ENCODE data around the gene DVL2.

Gene DVL2

DNA sequence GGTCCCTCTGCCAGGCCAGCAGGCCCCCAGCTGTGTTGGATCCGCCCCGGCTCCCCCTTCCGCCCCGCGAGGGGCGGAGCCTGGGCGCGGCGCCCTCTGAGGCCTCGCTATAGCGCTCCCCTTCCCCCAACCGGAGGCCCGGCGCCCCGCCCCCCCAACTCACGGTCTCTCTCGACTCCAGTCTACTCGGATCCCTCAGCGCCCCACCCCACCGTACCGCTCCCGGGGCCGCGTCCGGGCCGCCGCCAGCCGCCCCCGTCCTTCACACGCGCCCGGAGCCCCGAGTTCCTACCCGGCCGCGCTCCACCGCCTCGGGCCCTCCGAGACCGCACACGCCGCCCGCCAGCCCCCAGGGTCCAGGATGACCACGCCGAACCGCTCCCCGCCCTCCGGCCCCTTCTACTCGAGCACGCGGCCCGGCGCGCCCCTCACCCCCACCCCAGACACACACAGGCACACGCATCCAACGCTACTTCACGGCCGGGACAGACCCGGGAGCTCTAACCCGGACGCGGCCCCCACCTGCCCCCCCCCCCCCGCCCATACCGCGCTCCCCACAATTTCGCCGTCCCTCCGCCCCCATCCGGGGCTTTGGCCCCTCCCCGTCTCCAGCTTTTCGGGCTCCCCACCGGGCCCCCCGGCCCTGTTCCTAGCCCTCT is 3.6 kb upstream of the DVL2 start:
- peak; percentile 84 for DNase-seq (ENCODE audit: low spot score)

DNA sequence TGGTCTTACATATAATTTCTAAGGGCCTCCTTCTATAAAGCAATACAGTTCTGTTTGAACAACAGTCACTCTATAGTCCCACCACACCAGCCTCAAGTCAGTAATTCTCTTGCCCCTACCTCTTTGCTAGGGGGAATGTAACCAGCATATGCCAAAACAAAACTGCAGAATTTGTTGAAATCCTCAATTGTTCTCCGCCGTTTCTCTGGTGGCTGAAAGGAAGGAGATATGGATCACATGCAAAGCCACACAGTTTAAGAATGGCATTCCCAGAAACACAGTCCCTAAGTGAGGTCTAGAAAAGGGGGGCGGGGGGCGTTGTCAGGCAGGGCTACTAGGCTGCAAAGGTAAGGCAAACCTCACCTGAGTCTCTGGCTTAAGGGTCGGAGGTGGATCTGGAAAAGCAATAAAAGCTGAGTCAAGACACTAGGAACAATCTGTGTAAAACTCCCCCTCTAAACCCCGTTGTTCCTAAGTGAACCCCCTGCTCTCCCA is 3.0 kb upstream of the DVL2 start:
- DNase-seq (ENCODE audit: low spot score) = no peak

DNA sequence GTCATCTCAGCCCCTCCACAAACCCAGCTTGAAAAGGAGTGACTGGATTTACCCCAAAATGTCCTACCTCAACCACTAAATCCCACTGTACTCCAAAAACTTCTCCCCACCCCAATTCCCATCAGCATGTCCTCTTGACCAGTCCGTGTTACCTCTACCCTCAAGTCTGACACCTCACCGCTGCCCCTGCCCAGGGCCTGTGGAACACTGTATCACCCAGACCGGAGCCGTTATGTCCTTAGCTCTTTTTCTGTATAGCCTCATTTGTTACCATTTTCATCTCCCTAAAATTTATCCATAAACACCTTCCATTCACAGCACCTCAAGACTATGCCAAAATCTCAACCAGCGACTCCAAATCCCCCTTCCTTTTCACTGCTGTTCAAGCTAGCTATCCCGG is 2.5 kb upstream of the DVL2 start:
- DNase-seq (ENCODE audit: low spot score) = no peak

DNA sequence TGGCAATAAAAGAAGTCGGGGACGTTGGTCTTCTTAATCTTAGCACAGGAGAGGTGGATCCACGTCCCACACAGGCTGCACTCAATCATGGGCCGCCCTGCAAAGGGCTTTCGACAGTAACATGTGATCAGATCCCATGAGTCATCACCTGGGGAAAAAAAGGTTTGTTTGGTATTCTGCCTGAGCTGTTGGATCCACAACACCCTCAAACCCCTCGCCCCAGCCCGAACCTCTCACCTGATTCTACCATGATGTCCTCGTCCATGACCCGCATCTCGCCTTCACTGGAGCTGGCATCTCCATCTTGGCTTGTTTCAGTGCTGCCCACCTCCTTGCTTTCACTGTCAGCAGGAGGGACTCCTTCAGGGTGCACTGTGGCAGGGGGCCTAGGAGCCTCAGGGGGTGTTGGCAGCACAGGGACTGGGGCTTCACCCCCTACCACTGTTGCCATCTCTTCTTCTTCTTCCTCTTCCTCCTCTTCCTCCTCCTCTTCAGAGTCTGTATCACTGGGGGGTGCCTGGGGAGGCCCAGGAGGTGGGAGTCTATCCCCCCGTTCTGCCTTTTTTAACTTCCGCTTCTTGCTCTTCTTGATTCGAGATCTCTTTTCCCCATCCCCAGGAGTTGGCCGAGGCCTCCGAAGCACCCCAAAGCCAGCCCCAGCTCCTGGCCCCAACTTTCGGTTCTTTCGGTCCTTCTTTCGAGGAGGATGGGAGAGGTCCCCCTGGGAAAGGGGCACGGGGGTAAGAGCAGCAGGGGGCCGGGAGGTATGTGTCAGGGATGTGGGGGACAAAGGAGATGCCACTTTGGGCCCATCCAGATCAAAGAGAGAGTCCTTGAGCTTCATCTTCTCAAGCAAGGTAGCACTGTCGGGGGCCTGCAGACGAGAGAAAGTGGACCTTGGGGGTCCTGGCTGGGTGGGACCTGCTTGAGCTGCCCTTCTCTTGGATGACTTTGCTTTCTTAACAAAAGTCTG is 1.7 kb upstream of the DVL2 start:
- peak; percentile 41 for DNase-seq (ENCODE audit: low spot score)

DNA sequence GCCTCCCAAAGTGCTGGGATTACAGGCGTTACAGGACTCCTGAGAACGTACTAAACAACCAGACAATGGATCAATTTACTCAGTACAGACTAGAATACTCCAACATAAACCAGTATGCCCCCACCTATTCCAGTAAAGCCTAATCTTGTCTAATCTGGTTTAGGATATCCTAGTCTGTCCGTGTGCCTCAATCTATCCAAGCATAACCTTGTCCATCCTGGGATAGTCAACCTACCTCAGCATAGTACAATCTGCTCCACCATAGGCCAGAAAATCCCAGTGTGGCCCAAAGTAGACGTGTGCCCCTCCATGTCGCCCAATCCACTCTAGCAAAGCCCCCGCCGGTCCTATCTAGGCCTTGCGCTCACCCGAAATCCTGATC is 625 bp downstream of the DVL2 start:
- no peak for DNase-seq (ENCODE audit: low spot score)

DNA sequence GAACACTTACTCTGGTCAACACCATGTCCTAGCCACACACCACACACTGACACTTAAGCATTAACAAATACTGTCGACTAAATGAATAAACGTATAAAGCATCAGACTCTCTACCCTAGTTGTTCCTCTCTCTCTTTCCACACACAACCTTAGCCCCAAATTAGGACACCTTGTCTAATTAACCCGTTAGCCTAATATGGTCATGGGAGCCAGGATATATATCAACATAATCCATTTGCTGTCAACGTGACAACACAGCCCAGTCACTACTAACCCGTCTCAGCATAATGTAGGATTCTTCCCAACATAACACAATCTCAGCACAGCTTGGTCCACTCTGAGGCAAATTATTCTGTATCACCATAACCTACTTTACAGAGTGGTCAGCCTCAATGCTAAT is 2.2 kb downstream of the DVL2 start:
- DNase-seq (ENCODE audit: low spot score) = no peak

DNA sequence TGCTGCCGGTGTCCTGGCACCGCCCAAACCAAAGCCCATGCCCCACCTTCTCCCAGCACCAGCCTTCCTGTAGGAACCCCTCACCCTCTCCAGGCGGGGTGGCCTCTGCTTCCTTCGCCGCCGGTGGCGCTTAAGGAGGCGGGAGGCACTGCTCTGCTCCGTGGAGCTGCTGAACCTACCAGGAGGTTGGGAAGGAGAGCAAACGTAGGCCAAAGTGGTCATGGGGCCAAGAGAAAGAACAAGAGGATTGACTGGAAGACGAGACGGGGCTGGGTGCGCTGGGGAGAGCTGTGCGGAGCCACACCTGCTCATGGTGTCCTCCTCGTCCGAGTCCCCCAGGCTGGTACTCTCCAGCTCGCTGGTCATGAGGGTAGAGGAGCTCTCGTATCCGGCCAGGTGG is 4.8 kb downstream of the DVL2 start:
- no peak for DNase-seq (ENCODE audit: low spot score)

DNA sequence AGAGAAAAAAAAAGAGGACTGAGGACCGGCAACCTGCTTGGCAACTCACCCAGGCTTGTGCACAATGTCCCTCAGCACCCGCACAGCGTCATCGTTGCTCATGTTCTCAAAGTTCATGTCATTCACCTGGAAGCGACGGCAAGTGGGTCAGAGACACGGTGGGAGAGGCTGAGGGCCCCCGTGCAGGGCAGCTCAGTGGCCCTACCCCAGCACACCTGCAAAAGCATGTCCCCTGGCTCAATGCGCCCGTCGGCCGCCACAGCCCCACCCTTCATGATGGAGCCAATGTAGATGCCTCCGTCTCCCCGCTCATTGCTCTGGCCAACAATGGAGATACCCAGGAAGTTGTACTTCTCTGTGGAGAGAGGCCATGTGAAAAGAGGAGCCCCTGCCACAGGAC is 5.4 kb downstream of the DVL2 start:
- no peak for DNase-seq (ENCODE audit: low spot score)

DNA sequence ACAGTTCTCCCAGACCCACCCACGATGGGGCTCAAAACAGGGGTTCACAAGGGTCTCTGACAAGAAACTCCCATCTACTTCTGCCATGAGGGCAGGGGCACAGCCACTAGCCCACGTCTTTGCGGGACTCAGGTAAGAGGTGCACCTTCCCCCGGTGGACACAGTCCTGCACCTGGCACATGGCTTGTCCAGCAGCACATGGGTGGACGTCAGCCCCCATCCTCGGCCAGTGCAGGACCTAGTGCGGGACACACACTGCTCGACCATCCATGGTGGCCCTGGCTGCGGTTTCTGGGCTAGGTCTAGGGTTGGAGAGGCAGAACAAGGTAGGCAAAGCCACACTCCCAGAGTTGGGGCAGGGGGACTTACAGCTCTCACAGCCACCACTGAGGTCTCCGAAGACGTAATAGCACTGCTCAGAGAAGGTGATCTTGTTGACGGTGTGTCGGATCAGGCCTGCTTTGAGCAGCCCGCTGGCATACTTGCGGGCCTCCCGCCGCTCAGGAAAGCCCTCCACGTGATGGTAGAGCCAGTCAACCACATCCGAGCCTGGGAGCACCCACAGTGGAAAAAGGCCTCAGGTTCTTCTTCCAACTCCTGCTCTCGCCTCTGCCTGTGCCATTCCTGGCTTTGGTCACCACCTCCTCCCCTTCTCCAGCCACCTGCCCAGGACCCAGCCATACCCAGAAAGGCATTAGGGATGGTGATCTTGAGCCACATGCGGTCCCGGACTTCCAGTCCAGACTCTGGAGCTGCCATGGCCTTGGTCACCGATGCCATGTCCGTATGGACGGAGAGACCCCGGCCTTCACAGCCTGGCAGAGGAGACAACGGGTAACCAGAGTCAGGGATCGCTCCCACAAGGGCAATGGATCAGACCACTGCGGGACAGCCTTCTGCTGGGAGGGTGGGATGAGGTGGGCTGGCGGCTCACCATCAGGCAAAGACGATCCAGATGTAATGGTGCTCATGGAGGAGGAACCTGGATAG is 7.3 kb downstream of the DVL2 start:
- no peak for DNase-seq (ENCODE audit: low spot score)

DNA sequence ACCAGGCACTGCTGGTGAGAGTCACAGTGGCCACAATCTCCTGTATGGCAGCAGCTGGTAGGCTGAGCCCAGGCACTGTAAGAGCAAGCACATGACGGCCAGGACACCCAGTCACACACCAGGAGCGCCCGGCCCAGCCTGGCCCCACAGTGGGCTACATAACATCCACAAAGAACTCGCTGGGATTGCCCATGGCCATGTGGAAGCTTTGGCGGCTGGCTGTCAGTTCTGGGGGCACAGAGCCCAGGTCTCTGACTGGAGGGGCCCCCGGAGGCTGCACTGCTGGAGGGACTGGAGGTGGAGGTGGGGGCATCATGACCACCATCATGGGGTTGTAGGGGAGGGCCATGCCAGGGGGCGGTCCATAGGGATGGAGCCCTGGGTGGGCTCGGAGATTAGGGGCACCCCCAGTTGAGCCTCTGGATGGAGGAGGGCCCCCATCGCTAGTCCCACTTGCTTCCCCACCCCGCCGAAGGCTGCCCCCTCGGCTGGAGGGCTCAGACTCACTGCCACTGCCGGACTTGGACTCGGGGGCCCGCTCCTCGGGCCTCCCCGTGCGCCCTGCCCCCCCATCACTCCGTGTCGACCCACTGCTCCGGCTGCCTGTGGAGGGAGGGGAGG is 8.5 kb downstream of the DVL2 start:
- no peak for DNase-seq (ENCODE audit: low spot score)

DNA sequence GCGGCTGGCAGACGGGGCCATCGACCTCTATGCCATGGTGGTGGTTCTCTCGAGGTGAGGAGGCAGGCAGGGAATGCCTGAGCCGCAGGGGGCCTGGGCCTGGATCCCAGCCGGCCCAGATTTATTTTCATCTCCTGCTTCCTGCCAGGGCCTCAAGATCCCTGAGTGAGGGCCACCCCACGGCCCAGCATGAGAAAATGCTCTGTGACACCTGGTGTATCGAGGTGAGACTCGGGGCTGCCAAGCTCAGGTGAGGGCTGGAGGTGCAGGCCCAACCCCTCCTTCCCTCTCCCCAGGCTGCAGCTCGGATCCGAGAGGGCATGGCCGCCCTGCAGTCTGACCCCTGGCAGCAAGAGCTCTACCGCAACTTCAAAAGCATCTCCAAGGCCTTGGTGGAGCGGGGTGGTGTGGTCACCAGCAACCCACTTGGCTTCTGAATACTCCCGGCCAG is 9.6 kb downstream of the DVL2 start:
- DNase-seq (ENCODE audit: low spot score) = no peak

DNA sequence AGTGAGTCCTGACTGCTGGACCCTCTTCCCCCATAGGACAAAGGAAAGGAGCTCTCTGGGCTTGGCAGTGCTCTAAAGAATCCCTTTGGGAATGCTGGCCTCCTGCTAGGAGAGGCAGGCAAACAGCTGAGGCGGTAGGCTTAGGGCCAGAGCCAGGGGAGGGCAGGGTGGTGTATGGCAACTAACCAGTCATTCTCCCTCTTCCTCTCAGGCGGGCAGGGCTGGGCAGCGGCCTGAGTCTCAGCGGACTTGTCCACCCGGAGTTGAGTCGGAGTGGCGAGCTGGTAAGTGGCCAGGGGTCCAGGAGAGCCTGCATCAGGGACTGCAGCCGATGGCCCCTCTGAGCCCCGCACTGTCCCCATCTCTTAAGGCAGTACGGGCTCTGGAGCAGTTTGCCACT is 10.2 kb downstream of the DVL2 start:
- no peak for DNase-seq (ENCODE audit: low spot score)

DNA sequence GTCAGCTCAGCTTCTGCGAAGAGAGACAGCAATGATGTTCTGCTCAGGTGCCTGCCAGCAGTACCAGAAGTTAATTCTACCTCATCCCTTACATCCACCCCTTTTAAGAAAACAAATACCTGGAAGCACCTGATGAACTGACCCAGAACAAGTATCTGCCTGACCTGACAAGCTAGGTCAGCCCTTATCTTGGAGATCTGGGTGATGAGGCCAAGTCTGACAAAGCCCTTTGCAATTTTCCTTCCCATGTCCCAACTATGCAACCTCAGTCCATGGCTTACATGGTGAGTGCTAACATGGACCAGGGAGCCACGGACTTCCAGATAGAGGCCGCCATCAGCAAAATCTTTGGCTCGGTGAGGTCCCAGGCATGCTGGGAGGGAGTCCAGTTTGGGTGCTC is 10.9 kb downstream of the DVL2 start:
- no peak for DNase-seq (ENCODE audit: low spot score)

DNA sequence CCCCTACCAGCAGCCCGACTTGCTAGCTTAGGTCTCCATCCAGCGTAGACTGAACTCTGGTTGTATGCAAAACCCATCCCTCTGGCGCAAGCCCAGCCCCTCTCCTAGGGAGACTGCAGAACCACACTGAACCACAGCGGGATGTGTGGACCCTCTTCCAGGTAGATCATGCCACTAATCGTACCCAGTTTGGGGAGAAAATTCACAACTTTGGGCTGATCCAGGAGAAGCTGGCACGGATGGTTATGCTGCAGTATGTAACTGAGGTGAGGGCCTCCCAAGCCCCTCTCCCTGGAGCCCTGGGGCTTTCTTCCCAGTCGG is 11.4 kb downstream of the DVL2 start:
- DNase-seq (ENCODE audit: low spot score) = no peak

DNA sequence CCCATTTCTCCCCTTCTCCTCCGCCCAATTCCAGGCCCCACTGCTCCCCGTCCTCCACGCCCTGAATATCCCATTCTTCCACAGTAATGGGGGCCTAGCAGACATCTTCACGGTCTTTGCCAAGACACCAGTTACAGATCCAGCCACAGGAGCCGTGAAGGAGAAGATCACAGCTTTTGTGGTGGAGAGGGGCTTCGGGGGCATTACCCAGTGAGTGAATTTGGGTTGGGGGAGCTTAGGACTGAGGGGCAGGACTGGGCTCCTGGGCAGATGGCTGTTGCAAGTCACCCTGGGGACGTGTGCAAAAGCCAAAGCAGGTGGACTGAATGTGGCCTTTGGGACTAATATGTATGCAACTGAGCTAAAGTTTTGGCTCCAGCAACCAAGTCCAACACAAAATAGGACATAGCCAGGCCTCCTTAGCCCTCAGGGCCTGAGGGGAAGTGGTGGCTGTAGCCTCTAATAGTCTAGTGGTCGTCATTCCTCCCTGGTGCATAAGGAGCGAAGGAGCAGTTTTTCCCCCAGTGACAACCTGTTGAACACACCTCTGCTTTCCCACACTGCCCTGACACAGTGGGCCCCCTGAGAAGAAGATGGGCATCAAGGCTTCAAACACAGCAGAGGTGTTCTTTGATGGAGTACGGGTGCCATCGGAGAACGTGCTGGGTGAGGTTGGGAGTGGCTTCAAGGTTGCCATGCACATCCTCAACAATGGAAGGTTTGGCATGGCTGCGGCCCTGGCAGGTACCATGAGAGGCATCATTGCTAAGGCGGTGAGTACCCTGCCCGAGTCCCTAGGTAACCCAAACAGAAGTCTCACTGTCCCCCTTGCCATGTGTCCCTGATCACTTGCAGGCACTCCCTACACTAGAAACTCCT is 12.0 kb downstream of the DVL2 start:
- no peak for DNase-seq (ENCODE audit: low spot score)

DNA sequence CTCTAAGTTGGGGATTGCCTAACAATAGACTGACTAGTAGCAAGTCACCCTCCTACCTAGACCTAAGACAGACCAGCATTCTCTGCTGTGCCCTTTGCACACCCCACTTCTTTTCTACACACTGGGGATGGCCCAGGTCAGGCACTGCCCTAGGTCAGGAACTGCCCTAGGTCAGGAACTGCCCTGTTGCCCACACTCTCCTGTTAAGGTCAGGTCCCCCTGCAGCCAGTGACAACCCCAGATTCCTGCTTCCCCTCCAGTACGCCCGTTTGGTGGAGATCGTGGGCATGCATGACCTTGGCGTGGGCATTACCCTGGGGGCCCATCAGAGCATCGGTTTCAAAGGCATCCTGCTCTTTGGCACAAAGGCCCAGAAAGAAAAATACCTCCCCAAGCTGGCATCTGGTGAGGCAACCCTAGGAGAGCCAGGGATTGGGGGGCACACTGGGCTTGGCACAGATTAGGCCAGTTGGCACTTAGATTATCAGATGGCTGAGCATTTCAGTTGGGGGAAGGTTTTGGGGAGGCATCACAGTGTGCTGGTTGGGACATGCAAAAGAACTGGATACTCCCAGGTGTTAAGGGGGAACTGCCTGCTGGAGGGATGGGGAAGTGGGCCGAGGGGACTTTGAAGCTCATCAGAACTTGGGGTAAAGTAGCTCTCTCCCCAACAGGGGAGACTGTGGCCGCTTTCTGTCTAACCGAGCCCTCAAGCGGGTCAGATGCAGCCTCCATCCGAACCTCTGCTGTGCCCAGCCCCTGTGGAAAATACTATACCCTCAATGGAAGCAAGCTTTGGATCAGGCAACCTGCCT is 12.8 kb downstream of the DVL2 start:
- no peak for DNase-seq (ENCODE audit: low spot score)

DNA sequence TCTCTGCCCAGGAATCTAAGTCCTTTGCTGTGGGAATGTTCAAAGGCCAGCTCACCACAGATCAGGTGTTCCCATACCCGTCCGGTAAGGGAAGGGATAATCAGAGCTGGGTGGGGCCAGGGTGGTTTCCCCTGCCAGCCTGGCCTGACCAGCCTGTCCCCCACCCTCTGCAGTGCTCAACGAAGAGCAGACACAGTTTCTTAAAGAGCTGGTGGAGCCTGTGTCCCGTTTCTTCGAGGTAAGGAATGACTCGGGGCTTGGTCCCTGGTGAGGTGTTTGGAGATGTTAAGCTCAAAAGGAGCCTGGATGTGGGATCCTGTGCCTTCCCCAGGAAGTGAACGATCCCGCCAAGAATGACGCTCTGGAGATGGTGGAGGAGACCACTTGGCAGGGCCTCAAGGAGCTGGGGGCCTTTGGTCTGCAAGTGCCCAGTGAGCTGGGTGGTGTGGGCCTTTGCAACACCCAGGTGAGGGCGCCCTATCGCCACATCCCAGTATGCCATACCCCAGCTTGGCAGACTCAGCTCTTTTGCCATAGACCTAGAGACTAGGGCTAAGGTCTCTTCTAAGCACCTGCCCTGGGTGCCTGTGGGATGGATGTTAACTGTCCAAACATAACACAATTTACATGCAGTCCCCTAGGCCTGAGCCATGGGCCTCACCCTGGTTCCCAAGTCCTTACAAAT is 13.6 kb downstream of the DVL2 start:
- DNase-seq (ENCODE audit: low spot score) = peak; percentile 77

DNA sequence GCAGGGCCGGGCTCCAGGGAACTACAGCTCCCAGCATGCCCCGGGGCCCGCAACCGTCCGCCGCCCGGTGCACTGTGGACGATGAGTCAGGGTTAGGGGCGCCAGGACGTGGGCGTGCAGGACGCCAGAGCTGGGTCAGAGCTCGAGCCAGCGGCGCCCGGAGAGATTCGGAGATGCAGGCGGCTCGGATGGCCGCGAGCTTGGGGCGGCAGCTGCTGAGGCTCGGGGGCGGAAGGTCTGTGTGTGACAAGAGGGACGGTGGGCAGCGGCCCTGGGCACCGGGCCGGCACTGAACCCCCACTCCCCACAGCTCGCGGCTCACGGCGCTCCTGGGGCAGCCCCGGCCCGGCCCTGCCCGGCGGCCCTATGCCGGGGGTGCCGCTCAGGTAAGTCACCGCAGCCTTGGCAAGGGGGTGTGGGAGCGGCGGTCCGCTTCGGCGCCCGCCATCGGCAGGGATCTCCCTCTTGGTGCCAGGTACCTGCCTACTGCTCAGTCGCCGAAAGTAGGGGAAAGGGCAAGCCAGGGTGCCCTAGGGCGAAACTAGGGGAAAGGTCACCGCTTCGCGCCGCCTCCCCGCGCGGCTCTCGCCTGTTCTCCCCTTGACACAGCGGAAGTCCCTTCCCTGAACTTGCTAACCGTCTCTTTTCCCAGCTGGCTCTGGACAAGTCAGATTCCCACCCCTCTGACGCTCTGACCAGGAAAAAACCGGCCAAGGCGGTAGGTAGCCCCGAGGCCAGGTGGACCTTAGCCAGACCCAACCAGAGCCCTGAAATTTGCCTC is 14.3 kb downstream of the DVL2 start, which contains the start of the genes ACADVL and DLG4:
ACADVL (plus strand) TSS at position 127 of the 781 bp plus-strand sequence; CDS start at position 174, 47 bp downstream.
DLG4 (minus strand) TSS at position 25 of the 781 bp plus-strand sequence.
- peak; percentile 83 for DNase-seq (ENCODE audit: low spot score)

Measured in hematopoietic multipotent progenitor cell treated with erythropoietin and hydrocortisone succinate and interleukin-3 and kit ligand, for 15 days (in vitro differentiated cells).